H4 (cell line): Measurements from ENCODE around the gene ARHGAP32. TPM values are rescaled to one million over a fixed set of nuclear protein-coding genes. Genes with fewer than 3 reads are reported as not detected.

Source experiments
- total RNA-seq: library from RNA; depleted of rRNA; stranded (reverse); fragments of >200 nt; shearing (Covaris generic); gene quantifications from 2 replicates; pipeline ENCODE4 v1.2.3, GENCODE V29; 2014; rRNA removed

Gene ARHGAP32
- total RNA-seq, 1 experiment from 2014 or later: 5.1 TPM

Other genes with a start within 250 kb of the ARHGAP32 start
- not detected in 2 replicates for gene TP53AIP1, start 249.5 kb downstream of the ARHGAP32 start, total RNA-seq
- gene BARX2, start 183.5 kb upstream of the ARHGAP32 start, total RNA-seq: not detected in 2 replicates